ENCODE results near the gene AP1G1.
"Not testable (repeated sequence)": the region's sequence is repeated elsewhere in the genome, so short reads cannot be mapped to it uniquely, and the experiment has no call there.

DNA sequence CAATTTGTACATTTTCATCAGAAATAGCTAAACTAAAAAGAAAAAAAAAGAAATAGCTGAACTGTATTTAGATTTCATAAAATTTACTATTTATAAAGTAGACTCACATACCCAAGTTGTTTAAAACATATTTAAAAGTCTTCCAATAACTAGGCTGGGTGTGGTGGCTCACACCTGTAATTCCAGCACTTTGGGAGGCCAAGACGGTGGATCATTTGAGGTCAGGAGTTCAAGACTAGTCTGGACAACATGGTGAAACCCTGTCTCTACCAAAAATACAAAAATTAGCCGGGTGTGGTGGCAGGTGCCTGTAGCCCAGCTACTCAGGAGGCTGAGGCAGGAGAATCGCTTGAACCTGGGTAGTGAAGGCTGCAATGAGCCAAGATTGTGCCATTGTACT is 23.5 kb downstream of the AP1G1 start:
- TF ChIP-seq, protein P1, sequence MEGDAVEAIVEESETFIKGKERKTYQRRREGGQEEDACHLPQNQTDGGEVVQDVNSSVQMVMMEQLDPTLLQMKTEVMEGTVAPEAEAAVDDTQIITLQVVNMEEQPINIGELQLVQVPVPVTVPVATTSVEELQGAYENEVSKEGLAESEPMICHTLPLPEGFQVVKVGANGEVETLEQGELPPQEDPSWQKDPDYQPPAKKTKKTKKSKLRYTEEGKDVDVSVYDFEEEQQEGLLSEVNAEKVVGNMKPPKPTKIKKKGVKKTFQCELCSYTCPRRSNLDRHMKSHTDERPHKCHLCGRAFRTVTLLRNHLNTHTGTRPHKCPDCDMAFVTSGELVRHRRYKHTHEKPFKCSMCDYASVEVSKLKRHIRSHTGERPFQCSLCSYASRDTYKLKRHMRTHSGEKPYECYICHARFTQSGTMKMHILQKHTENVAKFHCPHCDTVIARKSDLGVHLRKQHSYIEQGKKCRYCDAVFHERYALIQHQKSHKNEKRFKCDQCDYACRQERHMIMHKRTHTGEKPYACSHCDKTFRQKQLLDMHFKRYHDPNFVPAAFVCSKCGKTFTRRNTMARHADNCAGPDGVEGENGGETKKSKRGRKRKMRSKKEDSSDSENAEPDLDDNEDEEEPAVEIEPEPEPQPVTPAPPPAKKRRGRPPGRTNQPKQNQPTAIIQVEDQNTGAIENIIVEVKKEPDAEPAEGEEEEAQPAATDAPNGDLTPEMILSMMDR (IDR thresholded peaks at IDR 0.05; ENCODE audit: insufficient read depth, low read depth, low read length) = not testable (repeated sequence)
- not testable (repeated sequence) for TF ChIP-seq EZH2 (IDR thresholded peaks at IDR 0.05; ENCODE audit: insufficient read depth, low read length)
